Keratinocyte (primary cell): ENCODE results near the gene OR10A7.

Source experiments
- EZH2 ChIP-seq: IDR thresholded peaks from one replicate; pipeline ENCODE4 v1.6.1; 2012; ENCODE audit warnings: inconsistent platforms, mild to moderate bottlenecking, low read length, moderate library complexity
- TF ChIP-seq, protein P1 (sequence below), 3 experiments: IDR thresholded peaks in 1 of 3; conservative IDR thresholded peaks in 1 of 3; optimal IDR thresholded peaks in 1 of 3; 2 replicates in 2 of 3; 3 replicates in 1 of 3; pipeline versions ENCODE3 to v1.5.1; 2011; ENCODE audit warnings: low read length in 3 of 3, mild to moderate bottlenecking in 3 of 3, moderate library complexity in 2 of 3, control low read depth in 1 of 3, inconsistent platforms in 1 of 3; ENCODE audit not compliant: insufficient read depth in 2 of 3; ENCODE audit errors: extremely low read depth in 1 of 3

DNA sequence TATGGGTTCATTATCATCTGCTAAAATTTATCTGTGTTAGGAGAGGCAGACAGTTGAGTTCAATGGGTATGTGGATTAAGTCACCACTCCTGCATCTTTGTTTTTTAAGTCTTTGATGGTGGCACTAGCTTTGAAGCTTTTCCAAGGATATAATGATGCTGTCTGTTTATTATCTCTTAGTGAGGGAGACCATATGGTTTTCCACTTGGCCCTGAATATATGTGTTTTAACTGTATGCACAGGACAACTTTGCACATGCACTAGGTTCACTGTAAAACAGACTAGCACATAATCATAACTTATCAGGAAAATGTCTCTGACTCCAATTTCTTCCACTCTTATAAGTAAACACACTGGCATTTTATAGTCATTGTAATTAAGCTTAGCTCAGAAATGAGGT, 32.5 kb downstream of the OR10A7 start:
- TF ChIP-seq, protein P1, sequence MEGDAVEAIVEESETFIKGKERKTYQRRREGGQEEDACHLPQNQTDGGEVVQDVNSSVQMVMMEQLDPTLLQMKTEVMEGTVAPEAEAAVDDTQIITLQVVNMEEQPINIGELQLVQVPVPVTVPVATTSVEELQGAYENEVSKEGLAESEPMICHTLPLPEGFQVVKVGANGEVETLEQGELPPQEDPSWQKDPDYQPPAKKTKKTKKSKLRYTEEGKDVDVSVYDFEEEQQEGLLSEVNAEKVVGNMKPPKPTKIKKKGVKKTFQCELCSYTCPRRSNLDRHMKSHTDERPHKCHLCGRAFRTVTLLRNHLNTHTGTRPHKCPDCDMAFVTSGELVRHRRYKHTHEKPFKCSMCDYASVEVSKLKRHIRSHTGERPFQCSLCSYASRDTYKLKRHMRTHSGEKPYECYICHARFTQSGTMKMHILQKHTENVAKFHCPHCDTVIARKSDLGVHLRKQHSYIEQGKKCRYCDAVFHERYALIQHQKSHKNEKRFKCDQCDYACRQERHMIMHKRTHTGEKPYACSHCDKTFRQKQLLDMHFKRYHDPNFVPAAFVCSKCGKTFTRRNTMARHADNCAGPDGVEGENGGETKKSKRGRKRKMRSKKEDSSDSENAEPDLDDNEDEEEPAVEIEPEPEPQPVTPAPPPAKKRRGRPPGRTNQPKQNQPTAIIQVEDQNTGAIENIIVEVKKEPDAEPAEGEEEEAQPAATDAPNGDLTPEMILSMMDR (optimal IDR thresholded peaks at IDR 0.05 in 1 of 3, IDR thresholded peaks at IDR 0.05 in 1 of 3, conservative IDR thresholded peaks at IDR 0.05 in 1 of 3; ENCODE audit: extremely low read depth in 1 of 3, insufficient read depth in 2 of 3, low read length in 3 of 3), result no peak
- no peak for TF ChIP-seq EZH2
